H9 (cell line): Measurements from ENCODE around the gene SPN. TPM values are rescaled to one million over a fixed set of nuclear protein-coding genes. Genes with fewer than 3 reads are reported as not detected.
A peak's percentile ranks its signal among the peaks of the same experiment; 100 is the strongest.

Source experiments
- DNase-seq: peaks from one replicate; pipeline ENCODE4 v3.0.0-alpha.2; 2017
- H2AFZ ChIP-seq: one replicate; pipeline ENCODE4 v1.6.1; 2013; ENCODE audit warnings: mild to moderate bottlenecking, low read length, control low read depth, moderate library complexity
- H2AK5ac ChIP-seq: 2 replicates; pipeline ENCODE4 v1.6.1; 2013; ENCODE audit warnings: low read length, control low read depth, mixed read lengths; ENCODE audit not compliant: insufficient read length
- H2BK120ac ChIP-seq: one replicate; pipeline ENCODE4 v1.6.1; 2013; ENCODE audit warnings: low read depth, mild to moderate bottlenecking, low read length, control low read depth, inconsistent platforms; ENCODE audit not compliant: poor library complexity, severe bottlenecking
- H2BK12ac ChIP-seq: 2 replicates; pipeline ENCODE4 v1.6.1; 2013; ENCODE audit warnings: low read length, control low read depth, mixed read lengths, low read depth; ENCODE audit not compliant: insufficient read length
- H2BK15ac ChIP-seq: 2 replicates; pipeline ENCODE4 v1.6.1; 2013; ENCODE audit warnings: low read depth, low read length, control low read depth
- H2BK20ac ChIP-seq: one replicate; pipeline ENCODE4 v1.6.1; 2013; ENCODE audit warnings: low read depth, mild to moderate bottlenecking, low read length, control low read depth, inconsistent platforms; ENCODE audit not compliant: poor library complexity, severe bottlenecking
- H2BK5ac ChIP-seq: 2 replicates; pipeline ENCODE4 v1.6.1; 2013; ENCODE audit warnings: low read length, control low read depth, mixed read lengths; ENCODE audit not compliant: insufficient read length
- H3K14ac ChIP-seq: 2 replicates; pipeline ENCODE4 v1.6.1; 2013; ENCODE audit warnings: low read length, control low read depth; ENCODE audit not compliant: insufficient read depth
- H3K18ac ChIP-seq: 2 replicates; pipeline ENCODE4 v1.6.1; 2013; ENCODE audit warnings: low read depth, mild to moderate bottlenecking, mixed read lengths, low read length, control low read depth; ENCODE audit not compliant: insufficient read length
- H3K23ac ChIP-seq: 2 replicates; pipeline ENCODE4 v1.6.1; 2013; ENCODE audit warnings: low read length, control low read depth, mixed read lengths, low read depth; ENCODE audit not compliant: insufficient read length
- H3K23me2 ChIP-seq: 2 replicates; pipeline ENCODE4 v1.6.1; 2013; ENCODE audit warnings: low read depth, mild to moderate bottlenecking, mixed read lengths, low read length, control low read depth; ENCODE audit not compliant: insufficient read length, poor library complexity, severe bottlenecking
- H3K27ac ChIP-seq: 2 replicates; pipeline ENCODE4 v1.5.1; 2013; ENCODE audit warnings: low read length, control low read depth, mixed read lengths, low read depth; ENCODE audit not compliant: insufficient read length
- H3K27me3 ChIP-seq: 2 replicates; pipeline ENCODE4 v1.6.1; 2013; ENCODE audit warnings: low read length, control low read depth, inconsistent platforms; ENCODE audit not compliant: insufficient read depth
- H3K4ac ChIP-seq: 2 replicates; pipeline ENCODE4 v1.6.1; 2013; ENCODE audit warnings: low read depth, mild to moderate bottlenecking, control low read depth, inconsistent platforms, low read length, moderate library complexity
- H3K4me1 ChIP-seq: 2 replicates; pipeline ENCODE4 v1.6.1; 2013; ENCODE audit warnings: low read length, control low read depth, inconsistent platforms; ENCODE audit not compliant: insufficient read depth
- H3K4me2 ChIP-seq: 2 replicates; pipeline ENCODE4 v1.6.1; 2013; ENCODE audit warnings: low read length, control low read depth, mixed read lengths; ENCODE audit not compliant: insufficient read length, insufficient read depth
- H3K56ac ChIP-seq: 2 replicates; pipeline ENCODE4 v1.6.1; 2013; ENCODE audit warnings: low read depth, mild to moderate bottlenecking, mixed read lengths, low read length, control low read depth; ENCODE audit not compliant: insufficient read length
- H3K79me1 ChIP-seq: 2 replicates; pipeline ENCODE4 v1.6.1; 2013; ENCODE audit warnings: low read depth, mild to moderate bottlenecking, moderate library complexity, low read length, control low read depth, inconsistent platforms; ENCODE audit not compliant: insufficient read depth, poor library complexity, severe bottlenecking
- H3K79me2 ChIP-seq: 2 replicates; pipeline ENCODE4 v1.6.1; 2013; ENCODE audit warnings: low read length, control low read depth, inconsistent platforms; ENCODE audit not compliant: insufficient read depth
- H3K9ac ChIP-seq: 2 replicates; pipeline ENCODE4 v1.6.1; 2013; ENCODE audit warnings: low read length, control low read depth, mixed read lengths; ENCODE audit not compliant: insufficient read length; ENCODE audit errors: extremely low read depth
- H3K9me3 ChIP-seq: one replicate; pipeline ENCODE4 v1.6.1; 2013; ENCODE audit warnings: low read depth, low read length, inconsistent platforms; ENCODE audit not compliant: control insufficient read depth
- H3T11ph ChIP-seq: one replicate; pipeline ENCODE4 v1.6.1; 2013; ENCODE audit warnings: mild to moderate bottlenecking, low read length, control low read depth, inconsistent platforms
- H4K20me1 ChIP-seq: one replicate; pipeline ENCODE4 v1.6.1; 2013; ENCODE audit not compliant: control insufficient read depth, insufficient read length, insufficient read depth
- H4K5ac ChIP-seq: 2 replicates; pipeline ENCODE4 v1.6.1; 2013; ENCODE audit warnings: low read depth, mild to moderate bottlenecking, mixed read lengths, low read length, control low read depth; ENCODE audit not compliant: insufficient read length
- H4K8ac ChIP-seq: replicated peaks from 2 replicates; pipeline ENCODE4 v1.6.1; 2013; ENCODE audit warnings: low read length, control low read depth, mixed read lengths, low read depth; ENCODE audit not compliant: insufficient read length
- H4K91ac ChIP-seq: 2 replicates; pipeline ENCODE4 v1.6.1; 2013; ENCODE audit warnings: low read depth, mild to moderate bottlenecking, moderate library complexity, mixed read lengths, low read length, control low read depth; ENCODE audit not compliant: insufficient read length
- H3K27ac Mint-ChIP-seq, 3 experiments: 2 replicates in 2 of 3; 3 replicates in 1 of 3; pipeline ENCODE4 v1.8.0; 2020 to 2021; ENCODE audit warnings: mixed read lengths in 3 of 3, mild to moderate bottlenecking in 1 of 3, moderate library complexity in 1 of 3
- H3K27me3 Mint-ChIP-seq: 2 replicates; pipeline ENCODE4 v1.8.0; 2021; ENCODE audit warnings: low read depth, mild to moderate bottlenecking, moderate library complexity, mixed read lengths
- H3K36me3 Mint-ChIP-seq, 3 experiments: 2 replicates in 2 of 3; 3 replicates in 1 of 3; pipeline ENCODE4 v1.8.0; 2020 to 2021; ENCODE audit warnings: low read depth in 3 of 3, mixed read lengths in 3 of 3; ENCODE audit not compliant: insufficient read depth in 1 of 3
- H3K4me1 Mint-ChIP-seq, 2 experiments: 2 replicates each; pipeline ENCODE4 v1.8.0; 2020; ENCODE audit warnings: mixed read lengths in 2 of 2
- H3K4me3 Mint-ChIP-seq, 2 experiments: 2 replicates in 1 of 2; 3 replicates in 1 of 2; pipeline ENCODE4 v1.8.0; 2020 to 2021; ENCODE audit warnings: mild to moderate bottlenecking in 2 of 2, mixed read lengths in 2 of 2, moderate library complexity in 1 of 2
- H3K9me3 Mint-ChIP-seq, 2 experiments: 2 replicates in 1 of 2; 3 replicates in 1 of 2; pipeline ENCODE4 v1.8.0; 2020; ENCODE audit warnings: mild to moderate bottlenecking in 2 of 2, mixed read lengths in 2 of 2, moderate library complexity in 1 of 2
- CTCF ChIP-seq: fragments of 200-600 bp; sonication (generic); conservative IDR thresholded peaks from 3 replicates; pipeline ENCODE4 v1.8.0; 2021; ENCODE audit warnings: antibody characterized with exemption, mild to moderate bottlenecking
- WGBS: extraction: QIAGEN DNeasy Blood & Tissue Kit; methylation state at CpG from one replicate; pipeline ENCODE4 v1.1.7; 2013; ENCODE audit warnings: missing lambda C conversion rate, low lambda C conversion rate, mixed read lengths; ENCODE audit not compliant: insufficient read length; ENCODE audit errors: extremely low coverage; 5-methylcytosine and 5-hydroxymethylcytosine counted together
- total RNA-seq: library from RNA; stranded (reverse); gene quantifications from 2 replicates; pipeline ENCODE4 v1.2.1, GENCODE V29; 2021

SPN gene
- total RNA-seq, 1 experiment from 2014 or later, result 0.77 TPM

- Histone ChIP-seq H2BK20ac (no peak overlapping the region), H3K18ac (no peak overlapping the region), H3K23ac (no peak overlapping the region), H3K9ac (no peak overlapping the region), H2BK12ac (no peak overlapping the region), H3K4ac (no peak overlapping the region), H3K23me2 (no peaks in the 10 kb centered on the region), H3K79me2 (no peaks in the 10 kb centered on the region), H3K9me3 (no peaks in the 10 kb centered on the region), H4K20me1 (no peaks in the 10 kb centered on the region), H4K5ac (no peak overlapping the region), H2BK120ac (no peak overlapping the region), H4K91ac (no peak overlapping the region), H2BK5ac (no peak overlapping the region), H2BK15ac (no peak overlapping the region), H2AK5ac (no peak overlapping the region), H3K4me2 (no peak overlapping the region), H3K56ac (no peak overlapping the region), H4K8ac (no peak overlapping the region), H3T11ph (no peak overlapping the region), H3K27me3 (no peaks in the 10 kb centered on the region), H3K27ac (no peak overlapping the region), H3K14ac (no peak overlapping the region), H3K79me1 (no peaks in the 10 kb centered on the region), H3K4me1 (no peaks in the 10 kb centered on the region; the same call in 1 of the 2 replicates), H2AFZ (no peak overlapping the region)
- peaks cover 28 to 29% of the 10 kb centered on the region in 2 experiments for H3K4me1 Mint-ChIP-seq
- no CpG with 5 or more reads among the region's 11 CpGs for WGBS
- H3K27ac Mint-ChIP-seq, result peak overlapping the region in 2 of 3 experiments; percentile 5 to 20; a peak in 3 of 7 replicates
- no peaks in the 10 kb centered on the region for H3K27me3 Mint-ChIP-seq
- peaks cover 28 to 33% (median 31%) of the 10 kb centered on the region in 3 experiments for H3K36me3 Mint-ChIP-seq
- TF ChIP-seq CTCF, result no peak
- H3K9me3 Mint-ChIP-seq, result peaks cover 6 to 13% of the 10 kb centered on the region in 2 experiments
- no peak for DNase-seq
- no peak overlapping the region; a peak in 1 of 5 replicates for H3K4me3 Mint-ChIP-seq
Measured at GRCh38 chr16:29699324-29700219, 36.5 kb downstream of the SPN start.
